Gastrocnemius medialis (tissue), 4 donors: ENCODE measurements around the gene ATP5F1A.

ENCODE experiments used
- POLR2A ChIP-seq, 2 donors: fragments of 450-650 bp; IDR thresholded peaks; one replicate each; pipeline ENCODE4 v1.6.1; 2017; ENCODE audit warnings: antibody characterized with exemption in 2 of 2, mild to moderate bottlenecking in 2 of 2, moderate library complexity in 2 of 2
- TF ChIP-seq, protein P1 (sequence below), 5 experiments: fragments of 450-650 bp in 3 of 5; fragments of 200-600 bp in 2 of 5; sonication (generic) in 2 of 5; IDR thresholded peaks in 4 of 5; conservative IDR thresholded peaks in 1 of 5; 1 replicate in 4 of 5; 2 replicates in 1 of 5; pipeline ENCODE4 v1.5.1; 2016 to 2019; ENCODE audit warnings: antibody characterized with exemption in 5 of 5, mild to moderate bottlenecking in 3 of 5, moderate library complexity in 3 of 5

DNA sequence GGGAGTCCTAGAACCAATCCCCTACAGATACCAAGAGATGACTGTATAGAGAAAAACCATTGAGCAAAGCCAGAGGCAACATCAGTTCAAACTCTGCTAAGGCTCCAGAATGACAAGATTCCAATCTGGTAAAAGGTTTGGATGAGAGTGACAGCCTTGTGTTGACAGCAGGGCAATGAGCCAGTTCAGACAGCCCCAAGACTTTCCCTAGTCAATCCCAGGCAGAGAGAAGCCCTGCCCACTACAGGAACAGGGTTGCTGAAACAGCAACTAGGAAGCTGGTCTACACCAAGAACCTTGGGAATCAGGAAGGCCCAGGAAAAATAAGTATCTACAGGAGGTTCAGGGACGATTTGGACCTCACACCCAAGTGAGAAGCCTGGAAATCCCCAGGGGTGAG lies 29.3 kb downstream of the ATP5F1A start:
- TF ChIP-seq, protein P1, sequence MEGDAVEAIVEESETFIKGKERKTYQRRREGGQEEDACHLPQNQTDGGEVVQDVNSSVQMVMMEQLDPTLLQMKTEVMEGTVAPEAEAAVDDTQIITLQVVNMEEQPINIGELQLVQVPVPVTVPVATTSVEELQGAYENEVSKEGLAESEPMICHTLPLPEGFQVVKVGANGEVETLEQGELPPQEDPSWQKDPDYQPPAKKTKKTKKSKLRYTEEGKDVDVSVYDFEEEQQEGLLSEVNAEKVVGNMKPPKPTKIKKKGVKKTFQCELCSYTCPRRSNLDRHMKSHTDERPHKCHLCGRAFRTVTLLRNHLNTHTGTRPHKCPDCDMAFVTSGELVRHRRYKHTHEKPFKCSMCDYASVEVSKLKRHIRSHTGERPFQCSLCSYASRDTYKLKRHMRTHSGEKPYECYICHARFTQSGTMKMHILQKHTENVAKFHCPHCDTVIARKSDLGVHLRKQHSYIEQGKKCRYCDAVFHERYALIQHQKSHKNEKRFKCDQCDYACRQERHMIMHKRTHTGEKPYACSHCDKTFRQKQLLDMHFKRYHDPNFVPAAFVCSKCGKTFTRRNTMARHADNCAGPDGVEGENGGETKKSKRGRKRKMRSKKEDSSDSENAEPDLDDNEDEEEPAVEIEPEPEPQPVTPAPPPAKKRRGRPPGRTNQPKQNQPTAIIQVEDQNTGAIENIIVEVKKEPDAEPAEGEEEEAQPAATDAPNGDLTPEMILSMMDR (IDR thresholded peaks at IDR 0.05 in 4 of 5, conservative IDR thresholded peaks at IDR 0.05 in 1 of 5), result no peak
- TF ChIP-seq POLR2A (IDR thresholded peaks at IDR 0.05), result no peak
